Central memory CD8-positive, alpha-beta T cell (primary cell): Measurements from ENCODE around the gene ATXN7.

ENCODE experiments used
- ATAC-seq: fragments of 150-1000 bp; cut with Tn5 transposase; replicated peaks from 2 replicates; pipeline ENCODE4 v1.10.0; 2022; ENCODE audit warnings: mild to moderate bottlenecking, moderate FRiP score, moderate number of reproducible peaks; ENCODE audit not compliant: poor library complexity, severe bottlenecking; ENCODE audit errors: extremely low read depth
- DNase-seq, 2 donors: peaks; one replicate each; pipeline ENCODE4 v3.0.0; 2021; ENCODE audit warnings: low spot score in 2 of 2
- H3K27ac Mint-ChIP-seq: one replicate; pipeline ENCODE4 v1.8.0; 2022; ENCODE audit warnings: low read depth, mild to moderate bottlenecking, moderate library complexity, mixed read lengths
- H3K27me3 Mint-ChIP-seq: one replicate; pipeline ENCODE4 v1.8.0; 2022; ENCODE audit warnings: mixed read lengths
- H3K36me3 Mint-ChIP-seq: one replicate; pipeline ENCODE4 v1.8.0; 2022; ENCODE audit warnings: mild to moderate bottlenecking, moderate library complexity, mixed read lengths; ENCODE audit not compliant: insufficient read depth
- H3K4me1 Mint-ChIP-seq: one replicate; pipeline ENCODE4 v1.8.0; 2022; ENCODE audit warnings: mixed read lengths
- H3K4me3 Mint-ChIP-seq: one replicate; pipeline ENCODE4 v1.8.0; 2022; ENCODE audit warnings: mild to moderate bottlenecking, moderate library complexity, mixed read lengths
- H3K9me3 Mint-ChIP-seq: one replicate; pipeline ENCODE4 v1.8.0; 2022; ENCODE audit warnings: mixed read lengths

ATXN7 gene

DNA sequence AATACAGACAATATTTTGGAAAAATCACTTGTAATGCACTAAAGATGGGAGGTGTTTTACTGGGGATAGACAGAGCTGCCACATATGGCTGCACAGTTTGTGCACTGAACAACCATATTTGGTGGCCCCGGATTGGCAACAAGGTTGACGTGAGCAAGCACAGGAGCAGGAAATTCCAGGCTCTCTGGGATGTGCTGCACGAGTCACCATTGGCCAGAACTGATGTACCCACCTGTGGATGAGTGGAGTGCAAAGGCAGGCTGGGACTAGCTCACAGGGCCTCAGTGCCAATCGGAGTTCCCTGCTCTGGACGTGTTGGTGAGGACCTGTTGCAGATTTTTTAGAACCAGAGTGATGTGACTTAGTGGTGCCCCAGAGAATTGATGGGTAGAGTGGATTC is 90.5 kb downstream of the ATXN7 start:
- ATAC-seq (no peak), DNase-seq (no peak)
- Mint-ChIP-seq H3K27me3 (no peaks in the 10 kb centered on the region), H3K4me3 (no peak overlapping the region), H3K9me3 (no peaks in the 10 kb centered on the region), H3K36me3 (peaks cover 22% of the 10 kb centered on the region), H3K4me1 (peaks cover 43% of the 10 kb centered on the region), H3K27ac (no peak overlapping the region)

DNA sequence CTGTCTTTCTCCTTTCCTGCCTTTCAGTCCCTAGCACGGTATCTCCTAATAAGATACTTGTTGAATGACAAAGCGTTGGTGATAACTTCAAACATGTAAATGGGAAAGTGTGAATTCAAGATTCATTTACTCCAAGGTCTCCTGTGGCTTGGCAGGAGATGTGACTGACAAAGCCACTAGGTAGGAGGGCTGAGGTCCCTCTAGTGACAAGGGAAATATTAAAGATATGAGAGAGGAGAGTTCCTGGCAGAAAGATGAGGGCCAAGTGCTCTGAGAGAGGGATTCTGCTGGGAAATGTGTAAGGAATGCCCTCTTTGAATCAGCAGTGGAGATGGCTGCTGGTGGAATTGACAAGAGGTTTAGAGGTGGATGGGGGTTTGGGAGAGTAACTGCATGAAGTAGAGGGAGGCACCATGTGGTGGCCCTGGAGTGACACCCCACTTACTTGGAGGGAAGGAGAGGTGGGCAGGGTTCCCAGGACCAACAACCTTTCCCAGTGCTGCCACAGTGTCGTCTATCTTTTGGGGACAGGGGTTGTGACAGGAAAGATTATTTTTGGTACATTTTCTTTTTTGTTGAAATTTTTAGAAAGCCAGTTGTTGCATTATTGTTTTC is 91.5 kb downstream of the ATXN7 start:
- peaks cover 22% of the 10 kb centered on the region for H3K36me3 Mint-ChIP-seq
- H3K27me3 Mint-ChIP-seq: no peaks in the 10 kb centered on the region
- H3K9me3 Mint-ChIP-seq: no peaks in the 10 kb centered on the region
- H3K4me3 Mint-ChIP-seq: no peak overlapping the region
- ATAC-seq: no peak
- peaks cover 41% of the 10 kb centered on the region for H3K4me1 Mint-ChIP-seq
- DNase-seq: no peak
- peak overlapping the region; percentile 5 for H3K27ac Mint-ChIP-seq

DNA sequence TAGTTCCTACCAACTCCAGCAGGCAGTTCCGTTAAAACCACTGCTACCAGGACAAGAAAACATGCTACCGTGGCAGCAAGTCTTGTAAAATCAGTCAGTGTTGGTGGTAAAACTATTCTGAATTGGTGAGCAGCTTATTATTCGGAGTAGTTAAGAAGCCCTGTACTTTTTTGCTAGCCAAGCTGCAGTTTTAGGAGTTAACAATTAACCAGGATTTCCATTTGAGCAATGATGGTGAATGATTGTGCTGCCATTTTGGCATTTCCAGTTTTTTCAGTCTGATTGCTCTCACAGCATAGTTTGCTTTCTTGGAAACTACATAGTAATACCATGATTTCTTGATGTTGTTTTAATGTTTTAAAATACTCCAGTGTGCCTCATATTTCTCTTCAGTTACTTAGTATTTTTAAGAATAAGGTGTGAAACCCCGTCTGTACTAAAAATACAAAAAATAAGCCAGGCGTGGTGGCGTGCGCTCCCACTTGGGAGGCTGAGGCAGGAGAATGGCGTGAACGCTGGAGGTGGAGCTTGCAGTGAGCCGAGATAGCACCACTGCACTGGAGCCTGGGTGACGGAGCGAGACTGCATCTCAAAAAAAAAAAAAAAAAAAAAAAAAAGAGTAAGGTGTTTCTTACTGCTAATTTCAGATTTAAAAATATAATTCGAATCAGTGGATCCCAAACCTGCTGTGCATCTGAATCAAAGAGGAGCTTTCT is 92.3 kb downstream of the ATXN7 start:
- H3K9me3 Mint-ChIP-seq: no peaks in the 10 kb centered on the region
- H3K27ac Mint-ChIP-seq: no peak overlapping the region
- ATAC-seq: no peak
- H3K4me3 Mint-ChIP-seq: no peak overlapping the region
- peaks cover 45% of the 10 kb centered on the region for H3K4me1 Mint-ChIP-seq
- DNase-seq: no peak
- H3K36me3 Mint-ChIP-seq: peaks cover 25% of the 10 kb centered on the region
- H3K27me3 Mint-ChIP-seq: no peaks in the 10 kb centered on the region

DNA sequence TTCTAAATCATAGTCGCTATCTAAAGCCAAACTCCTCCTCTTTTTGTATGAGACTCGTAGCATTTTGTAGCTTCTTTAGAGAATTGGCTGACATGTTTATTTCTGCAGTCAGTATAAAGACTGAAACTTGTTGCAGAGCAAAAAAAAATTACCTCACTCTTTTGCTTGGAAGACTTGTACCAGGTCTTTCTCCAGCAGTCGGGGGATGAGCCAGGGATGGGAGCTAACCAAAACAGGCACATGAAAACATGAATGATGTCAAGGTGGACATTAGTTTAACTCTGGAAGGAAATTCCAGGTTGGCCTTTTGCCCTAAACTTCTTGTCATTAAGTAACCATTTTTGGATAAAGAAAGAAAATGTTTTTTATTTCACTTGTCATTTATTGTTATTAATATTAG is 95.5 kb downstream of the ATXN7 start:
- DNase-seq: no peak

DNA sequence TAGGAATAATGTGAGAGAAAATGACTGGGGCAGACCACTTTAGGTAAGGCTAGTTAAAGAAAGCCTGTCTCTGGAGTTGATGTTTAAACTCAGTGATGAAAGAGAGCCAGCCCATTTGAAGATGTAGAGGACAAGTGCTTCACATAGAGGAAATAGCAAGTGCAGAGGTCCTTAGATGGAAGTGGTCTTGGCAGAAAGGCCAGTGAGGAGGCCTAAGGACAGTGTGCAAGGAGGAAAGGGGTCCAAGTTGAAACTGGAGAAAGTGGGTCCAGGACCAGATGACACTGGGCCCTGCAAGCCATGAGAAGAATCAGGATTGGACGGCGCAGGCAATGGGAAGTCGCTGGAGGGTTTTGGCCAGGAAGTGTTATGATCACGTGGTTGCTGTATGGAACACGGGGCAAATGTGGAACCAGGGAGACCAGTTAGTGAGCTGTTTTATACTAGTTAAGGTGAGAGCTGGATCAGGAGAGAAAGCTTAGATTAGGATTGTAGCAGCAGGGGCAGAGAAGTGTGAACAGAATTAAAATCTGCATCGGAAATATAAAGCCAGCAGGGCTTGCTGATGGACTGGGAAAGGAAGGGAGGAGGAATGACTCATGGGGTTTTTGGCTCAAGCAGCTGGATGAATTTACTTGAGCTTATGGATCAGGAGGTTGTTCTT is 96.5 kb downstream of the ATXN7 start:
- DNase-seq (no peak), ATAC-seq (no peak)
- Mint-ChIP-seq H3K27ac (peak overlapping the region; percentile 50), H3K27me3 (no peaks in the 10 kb centered on the region), H3K4me3 (no peak overlapping the region), H3K36me3 (peaks cover 15% of the 10 kb centered on the region), H3K9me3 (no peaks in the 10 kb centered on the region), H3K4me1 (peaks cover 31% of the 10 kb centered on the region)

More for the DNA sequence above, 95.5 kb downstream of the ATXN7 start:
- no peaks in the 10 kb centered on the region for H3K9me3 Mint-ChIP-seq
- H3K4me3 Mint-ChIP-seq: no peak overlapping the region
- no peak for ATAC-seq
- peaks cover 23% of the 10 kb centered on the region for H3K36me3 Mint-ChIP-seq
- H3K4me1 Mint-ChIP-seq: peaks cover 28% of the 10 kb centered on the region
- no peaks in the 10 kb centered on the region for H3K27me3 Mint-ChIP-seq
- H3K27ac Mint-ChIP-seq: no peak overlapping the region

DNA sequence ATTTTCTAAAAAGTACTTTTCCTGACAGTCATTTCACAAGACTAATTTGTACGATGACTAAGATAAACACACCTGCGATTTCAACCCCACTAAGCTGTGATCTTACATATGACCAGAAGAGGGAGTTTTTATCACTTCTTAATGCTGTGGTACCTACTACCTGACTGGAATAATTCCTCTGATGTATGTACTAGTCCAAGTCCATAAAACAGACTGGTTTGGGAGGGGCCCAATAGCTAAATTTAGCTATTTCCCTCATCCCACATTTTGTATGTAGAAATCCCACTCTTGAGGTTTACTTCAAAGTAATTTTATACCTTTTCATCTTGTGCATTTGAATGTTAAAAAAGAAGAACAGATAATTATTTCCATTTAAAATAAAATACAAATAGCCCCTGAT is 98.2 kb downstream of the ATXN7 start:
- DNase-seq (no peak), ATAC-seq (peak; percentile 88)
- H3K4me3 Mint-ChIP-seq: no peak overlapping the region
- no peaks in the 10 kb centered on the region for H3K9me3 Mint-ChIP-seq
- no peaks in the 10 kb centered on the region for H3K27me3 Mint-ChIP-seq
- H3K27ac Mint-ChIP-seq: no peak overlapping the region
- H3K36me3 Mint-ChIP-seq: peaks cover 9% of the 10 kb centered on the region
- peaks cover 37% of the 10 kb centered on the region for H3K4me1 Mint-ChIP-seq

DNA sequence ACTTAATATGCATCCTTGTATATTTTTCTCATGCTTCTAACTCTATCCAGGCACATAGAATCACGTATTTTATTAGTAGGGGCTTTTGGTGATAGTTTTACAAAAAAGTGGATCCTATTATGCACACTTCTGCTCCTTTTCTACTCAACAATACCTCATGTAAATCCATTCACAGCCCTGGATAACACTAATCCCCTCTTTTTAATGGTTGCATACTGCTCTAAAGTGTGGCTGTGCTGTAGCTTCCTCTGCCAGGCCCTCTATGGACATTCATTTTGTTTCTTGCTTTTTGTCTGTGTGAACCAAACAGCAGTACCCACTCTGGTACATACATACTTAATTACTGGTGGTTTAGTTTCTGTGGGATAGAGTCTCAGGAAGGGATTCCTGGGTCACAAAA is 99.8 kb downstream of the ATXN7 start:
- DNase-seq (no peak), ATAC-seq (no peak)
- Mint-ChIP-seq H3K36me3 (peaks cover 21% of the 10 kb centered on the region), H3K27ac (peak overlapping the region; percentile 12), H3K4me3 (no peak overlapping the region), H3K27me3 (no peaks in the 10 kb centered on the region), H3K9me3 (no peaks in the 10 kb centered on the region), H3K4me1 (peaks cover 49% of the 10 kb centered on the region)

GRCh38 chr3:63964681-63965485 is 101.2 kb downstream of the ATXN7 start:
- no peak for ATAC-seq
- Mint-ChIP-seq H3K27ac (peak overlapping the region; percentile 97), H3K27me3 (no peaks in the 10 kb centered on the region), H3K4me3 (no peak overlapping the region), H3K36me3 (peaks cover 28% of the 10 kb centered on the region), H3K9me3 (no peaks in the 10 kb centered on the region), H3K4me1 (peaks cover 61% of the 10 kb centered on the region)
- no peak for DNase-seq

GRCh38 chr3:63966007-63966406 is 102.3 kb downstream of the ATXN7 start:
- no peak for DNase-seq
- Mint-ChIP-seq H3K4me1 (peaks cover 65% of the 10 kb centered on the region), H3K36me3 (peaks cover 27% of the 10 kb centered on the region), H3K9me3 (no peaks in the 10 kb centered on the region), H3K4me3 (no peak overlapping the region), H3K27ac (peak overlapping the region; percentile 97), H3K27me3 (no peaks in the 10 kb centered on the region)
- no peak for ATAC-seq

DNA sequence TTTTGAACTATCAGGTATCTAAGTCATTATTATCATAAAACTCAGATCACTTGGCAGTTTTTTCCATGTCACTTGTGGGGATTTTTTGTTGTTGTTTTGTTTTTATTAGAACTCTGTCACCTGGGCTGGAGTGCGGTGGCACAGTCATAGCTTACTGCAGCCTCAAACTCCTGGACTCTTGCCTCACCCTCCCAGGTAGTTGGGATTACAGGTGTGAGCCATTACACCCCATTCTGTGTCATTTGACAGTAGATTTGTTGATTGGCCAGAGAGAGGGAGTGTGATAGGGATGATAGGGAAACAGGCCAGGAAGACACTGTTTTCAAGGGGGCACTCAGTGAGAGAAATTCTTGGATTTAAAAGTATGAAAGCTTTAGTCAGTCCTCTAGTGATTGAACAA is 103.2 kb downstream of the ATXN7 start:
- ATAC-seq: no peak
- H3K36me3 Mint-ChIP-seq: peaks cover 29% of the 10 kb centered on the region
- peak overlapping the region; percentile 94 for H3K4me3 Mint-ChIP-seq
- H3K27ac Mint-ChIP-seq: peak overlapping the region; percentile 97
- H3K27me3 Mint-ChIP-seq: no peaks in the 10 kb centered on the region
- no peaks in the 10 kb centered on the region for H3K9me3 Mint-ChIP-seq
- H3K4me1 Mint-ChIP-seq: peaks cover 70% of the 10 kb centered on the region
- no peak for DNase-seq

DNA sequence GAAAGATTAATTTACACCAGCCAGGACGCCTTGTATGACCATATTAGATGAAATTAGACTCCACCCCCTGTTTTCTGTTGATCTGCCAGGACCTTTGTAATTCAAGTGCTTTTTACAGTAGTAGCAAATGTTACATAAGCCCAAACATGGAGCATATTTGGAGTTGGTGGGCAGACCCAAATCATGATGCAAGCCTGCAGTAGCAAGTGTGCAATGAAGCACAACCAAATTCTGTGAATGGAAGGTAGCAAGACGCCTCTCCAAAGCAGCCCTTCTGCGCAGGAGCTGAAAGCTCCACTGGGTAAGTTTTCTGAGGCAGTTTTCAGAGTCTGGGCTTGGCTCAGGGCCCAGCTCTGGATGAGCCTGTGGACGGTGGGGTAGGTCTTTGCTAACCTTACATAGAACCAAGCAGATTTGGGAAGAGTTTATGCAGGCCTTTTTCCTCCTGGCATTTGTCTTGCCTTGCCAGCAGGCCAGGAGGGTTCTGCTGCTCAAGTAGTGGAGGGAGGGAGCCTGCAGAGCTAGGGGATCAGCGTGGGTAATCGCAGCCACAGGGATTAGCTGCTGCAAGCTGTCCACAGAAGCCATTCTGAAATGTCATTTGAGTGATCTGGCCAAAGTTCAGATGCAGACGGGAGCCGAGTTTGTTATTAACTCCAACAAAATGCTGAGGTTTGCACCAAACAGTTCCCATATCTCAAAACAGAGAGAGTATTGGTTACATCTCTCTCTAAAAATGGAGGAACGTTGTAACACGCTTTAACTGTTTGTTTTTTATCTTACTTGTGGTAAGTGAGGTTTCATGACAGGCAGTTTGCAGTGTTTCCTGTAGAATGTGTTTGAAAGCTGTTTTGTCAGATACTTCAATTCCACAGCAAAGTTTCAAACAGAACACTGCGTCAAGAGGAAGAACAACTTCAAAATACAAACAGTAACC is 104.3 kb downstream of the ATXN7 start:
- H3K27ac Mint-ChIP-seq: peak overlapping the region; percentile 97
- ATAC-seq (peak; percentile 81), DNase-seq (peak; percentile 33 to 42)
- H3K36me3 Mint-ChIP-seq: peaks cover 30% of the 10 kb centered on the region
- no peaks in the 10 kb centered on the region for H3K9me3 Mint-ChIP-seq
- H3K27me3 Mint-ChIP-seq: no peaks in the 10 kb centered on the region
- peaks cover 80% of the 10 kb centered on the region for H3K4me1 Mint-ChIP-seq
- H3K4me3 Mint-ChIP-seq: peak overlapping the region; percentile 94
